Vagina (tissue), 2 donors: ENCODE results near the gene AASDH.

Experiments
- POLR2A ChIP-seq, 2 donors: fragments of 450-650 bp; IDR thresholded peaks; one replicate each; pipeline ENCODE4 v1.6.1; 2017; ENCODE audit warnings: antibody characterized with exemption in 2 of 2, mild to moderate bottlenecking in 2 of 2, moderate library complexity in 2 of 2
- POLR2AphosphoS5 ChIP-seq, 2 donors: sonication (generic); formaldehyde crosslinking; IDR thresholded peaks; one replicate each; pipeline ENCODE4 v1.9.0; 2017; ENCODE audit warnings: antibody characterized with exemption in 2 of 2, mild to moderate bottlenecking in 2 of 2, low read depth in 1 of 2; ENCODE audit not compliant: insufficient read depth in 1 of 2
- TF ChIP-seq, protein P1 (sequence below), 3 experiments: fragments of 450-650 bp in 2 of 3; fragments of 200-600 bp in 1 of 3; sonication (generic) in 1 of 3; IDR thresholded peaks; one replicate each; pipeline ENCODE4 v1.5.1; 2017 to 2019; ENCODE audit warnings: antibody characterized with exemption in 3 of 3, mild to moderate bottlenecking in 2 of 3, moderate library complexity in 2 of 3

DNA sequence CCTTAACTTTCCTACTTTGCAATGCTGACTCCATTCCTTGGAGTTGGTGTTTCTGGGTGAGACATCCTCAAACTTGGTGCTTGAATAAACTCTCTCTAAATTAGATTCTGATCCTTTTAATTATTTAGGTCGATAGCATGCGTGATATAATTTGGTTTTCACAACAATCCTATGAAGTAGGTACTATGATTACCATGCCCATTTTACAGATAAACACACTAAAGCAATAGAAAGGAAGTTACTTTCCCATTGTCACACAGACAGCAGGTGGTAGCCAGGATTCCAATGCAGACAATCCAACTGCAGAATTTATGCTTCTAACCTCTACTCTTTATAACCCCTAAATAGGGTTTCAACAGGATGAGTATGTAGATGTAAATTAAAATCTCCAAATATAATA is 21.7 kb upstream of the AASDH start:
- TF ChIP-seq, protein P1, sequence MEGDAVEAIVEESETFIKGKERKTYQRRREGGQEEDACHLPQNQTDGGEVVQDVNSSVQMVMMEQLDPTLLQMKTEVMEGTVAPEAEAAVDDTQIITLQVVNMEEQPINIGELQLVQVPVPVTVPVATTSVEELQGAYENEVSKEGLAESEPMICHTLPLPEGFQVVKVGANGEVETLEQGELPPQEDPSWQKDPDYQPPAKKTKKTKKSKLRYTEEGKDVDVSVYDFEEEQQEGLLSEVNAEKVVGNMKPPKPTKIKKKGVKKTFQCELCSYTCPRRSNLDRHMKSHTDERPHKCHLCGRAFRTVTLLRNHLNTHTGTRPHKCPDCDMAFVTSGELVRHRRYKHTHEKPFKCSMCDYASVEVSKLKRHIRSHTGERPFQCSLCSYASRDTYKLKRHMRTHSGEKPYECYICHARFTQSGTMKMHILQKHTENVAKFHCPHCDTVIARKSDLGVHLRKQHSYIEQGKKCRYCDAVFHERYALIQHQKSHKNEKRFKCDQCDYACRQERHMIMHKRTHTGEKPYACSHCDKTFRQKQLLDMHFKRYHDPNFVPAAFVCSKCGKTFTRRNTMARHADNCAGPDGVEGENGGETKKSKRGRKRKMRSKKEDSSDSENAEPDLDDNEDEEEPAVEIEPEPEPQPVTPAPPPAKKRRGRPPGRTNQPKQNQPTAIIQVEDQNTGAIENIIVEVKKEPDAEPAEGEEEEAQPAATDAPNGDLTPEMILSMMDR (IDR thresholded peaks at IDR 0.05): no peak
- no peak for TF ChIP-seq POLR2AphosphoS5 (IDR thresholded peaks at IDR 0.05; ENCODE audit: insufficient read depth in 1 of 2, low read depth in 1 of 2)
- no peak for TF ChIP-seq POLR2A (IDR thresholded peaks at IDR 0.05)
